Measurements from ENCODE around the gene DRAM1. TPM values are rescaled to one million over a fixed set of nuclear protein-coding genes. Genes with fewer than 3 reads are reported as not detected.

DRAM1 gene
- polyA plus RNA-seq, 1 of the 3 experiments (the other 2 are of a cell fraction) = 37.4 TPM

GRCh38 chr12:101862245-101862644 is 15.1 kb upstream of the DRAM1 start:
- ChIA-PET CTCF (interaction anchor here (0.6 kb wide), 1 partner anchor 77 kb away, joined by 3 read pairs; no protein-coding TSS in a partner anchor), POLR2A (no interaction called here)
- H3K36me3 ChIP-seq (replicated peaks in 1 of 2; ENCODE audit: control insufficient read depth in 1 of 2, insufficient read depth in 2 of 2, low read length in 1 of 2) = no peaks in the 10 kb centered on the region
- no peaks in the 10 kb centered on the region for H3K27me3 ChIP-seq (ENCODE audit: insufficient read depth)
- TF ChIP-seq ZBTB33 (IDR thresholded peaks at IDR 0.05; ENCODE audit: borderline replicate concordance, low read depth) (no peak), CHD2 (IDR thresholded peaks at IDR 0.05; ENCODE audit: low read length, partially characterized antibody) (no peak), FOSL2 (IDR thresholded peaks at IDR 0.05; ENCODE audit: borderline replicate concordance, low read depth) (no peak), MEF2A (IDR thresholded peaks at IDR 0.05; ENCODE audit: borderline replicate concordance, low read depth) (no peak), CTCF (IDR thresholded peaks at IDR 0.05) (no peak), FOXJ3 (CRISPR knock-in tag; IDR thresholded peaks at IDR 0.05) (no peak), ELF1 (IDR thresholded peaks at IDR 0.05) (no peak), SIN3A (IDR thresholded peaks at IDR 0.05; ENCODE audit: borderline replicate concordance, low read depth, low read length) (no peak), TCF12 (IDR thresholded peaks at IDR 0.05) (no peak), TAF1 (IDR thresholded peaks at IDR 0.05; ENCODE audit: borderline replicate concordance, low read depth, low read length) (no peak), NRF1 (IDR thresholded peaks at IDR 0.05; ENCODE audit: low read depth, low read length) (no peak), SMC3 (IDR thresholded peaks at IDR 0.05; ENCODE audit: low read depth, low read length) (no peak), IRF3 (IDR thresholded peaks at IDR 0.05; ENCODE audit: low read depth, low read length) (no peak), JUND (IDR thresholded peaks at IDR 0.05) (no peak), USF1 (IDR thresholded peaks at IDR 0.05; ENCODE audit: borderline replicate concordance, low read depth) (no peak), YY1 (IDR thresholded peaks at IDR 0.05; ENCODE audit: low read depth) (no peak)
- H3K4me3 ChIP-seq (ENCODE audit: low read depth in 2 of 2, low read length in 1 of 2) = no peak overlapping the region
- no peak overlapping the region for H3K9ac ChIP-seq
- H3K9me2 ChIP-seq = no peaks in the 10 kb centered on the region
- H3F3A ChIP-seq (replicated peaks; ENCODE audit: insufficient read depth) = peaks cover 18% of the 10 kb centered on the region
- H3K79me2 ChIP-seq (ENCODE audit: insufficient read depth) = no peaks in the 10 kb centered on the region
- H4K20me1 ChIP-seq (ENCODE audit: insufficient read depth) = no peaks in the 10 kb centered on the region
- 90% methylated on average over 2 of the region's 2 CpGs for WGBS (ENCODE audit: low lambda C conversion rate)
- DNase-seq = no peak
- no peak overlapping the region for H2AFZ ChIP-seq (ENCODE audit: low read depth)
- H3K9me3 ChIP-seq = no peaks in the 10 kb centered on the region
- peaks cover 0 to 14% of the 10 kb centered on the region in 2 experiments; a peak in 2 of 4 replicates for H3K4me1 ChIP-seq (ENCODE audit: control insufficient read depth in 1 of 2, insufficient read depth in 2 of 2, low read depth in 1 of 2, low read length in 1 of 2)
- H3K27ac ChIP-seq (ENCODE audit: low read depth in 2 of 2, low read length in 1 of 2) = no peak overlapping the region
- H3K4me2 ChIP-seq = no peak overlapping the region

Measured in SK-N-SH (cell line).